ENCODE data around the gene DDX5. TPM values are rescaled to one million over a fixed set of nuclear protein-coding genes. Genes with fewer than 3 reads are reported as not detected.

The DDX5 gene
- total RNA-seq, 4 donors from 2014 or later: 471 to 820 (median 648) TPM

- Histone ChIP-seq H3K27me3 (no peaks in the 10 kb centered on the region), H3K27ac (no peak overlapping the region), H3K4me3 (no peak overlapping the region), H3K9me3 (no peaks in the 10 kb centered on the region), H3K36me3 (peaks cover 0 to 89% (median 0%) of the 10 kb centered on the region in 3 donors), H3K4me1 (no peaks in the 10 kb centered on the region)
- 92 to 93% methylated on average over 3 of the region's 3 CpGs for WGBS, 2 donors
- no peak for DNase-seq (ENCODE audit: low spot score in 2 of 2)
- TF ChIP-seq POLR2A (IDR thresholded peaks at IDR 0.05) (no peak), EP300 (IDR thresholded peaks at IDR 0.05) (no peak), CTCF (IDR thresholded peaks at IDR 0.05) (no peak)
Observed at GRCh38 chr17:64484380-64484779, 21.7 kb downstream of the DDX5 start.

GRCh38 chr17:64480951-64481350 lies 25.1 kb downstream of the DDX5 start:
- Histone ChIP-seq H3K4me1 (no peaks in the 10 kb centered on the region), H3K9me3 (no peaks in the 10 kb centered on the region), H3K27ac (no peak overlapping the region), H3K36me3 (peaks cover 0 to 79% (median 0%) of the 10 kb centered on the region in 3 donors), H3K4me3 (no peak overlapping the region), H3K27me3 (no peaks in the 10 kb centered on the region)
- DNase-seq (ENCODE audit: low spot score in 2 of 2): no peak
- TF ChIP-seq EP300 (IDR thresholded peaks at IDR 0.05): no peak
- no peak for TF ChIP-seq POLR2A (IDR thresholded peaks at IDR 0.05)
- TF ChIP-seq CTCF (IDR thresholded peaks at IDR 0.05): no peak
- 93 to 100% methylated on average over 1 of the region's 1 CpG for WGBS, 2 donors

- TF ChIP-seq POLR2A (IDR thresholded peaks at IDR 0.05): no peak
- no peak for TF ChIP-seq EP300 (IDR thresholded peaks at IDR 0.05)
- no peak for TF ChIP-seq CTCF (IDR thresholded peaks at IDR 0.05)
- no peaks in the 10 kb centered on the region for H3K9me3 ChIP-seq
- no peak for DNase-seq (ENCODE audit: low spot score in 2 of 2)
- H3K4me3 ChIP-seq: no peak overlapping the region
- H3K4me1 ChIP-seq: no peaks in the 10 kb centered on the region
- peaks cover 0 to 48% (median 0%) of the 10 kb centered on the region in 3 donors for H3K36me3 ChIP-seq
- no peak overlapping the region for H3K27ac ChIP-seq
- H3K27me3 ChIP-seq: no peaks in the 10 kb centered on the region
- 12 to 20% methylated on average over 1 of the region's 1 CpG for WGBS, 2 donors
Observed at GRCh38 chr17:64477849-64478248, 28.2 kb downstream of the DDX5 start.

GRCh38 chr17:64472564-64472963 lies 33.5 kb downstream of the DDX5 start:
- Histone ChIP-seq H3K9me3 (no peaks in the 10 kb centered on the region), H3K27ac (no peak overlapping the region), H3K36me3 (peaks cover 0 to 19% (median 0%) of the 10 kb centered on the region in 3 donors), H3K4me3 (no peak overlapping the region), H3K4me1 (no peaks in the 10 kb centered on the region), H3K27me3 (no peaks in the 10 kb centered on the region)
- 86 to 95% methylated on average over 2 of the region's 2 CpGs for WGBS, 2 donors
- TF ChIP-seq CTCF (IDR thresholded peaks at IDR 0.05) (no peak), POLR2A (IDR thresholded peaks at IDR 0.05) (no peak)
- DNase-seq (ENCODE audit: low spot score in 2 of 2): no peak

GRCh38 chr17:64471440-64471839 lies 34.6 kb downstream of the DDX5 start:
- TF ChIP-seq POLR2A (IDR thresholded peaks at IDR 0.05) (no peak), CTCF (IDR thresholded peaks at IDR 0.05) (no peak), EP300 (IDR thresholded peaks at IDR 0.05) (no peak)
- no peak overlapping the region for H3K4me3 ChIP-seq
- no peaks in the 10 kb centered on the region for H3K4me1 ChIP-seq
- no peak for DNase-seq (ENCODE audit: low spot score in 2 of 2)
- H3K36me3 ChIP-seq: peaks cover 0 to 13% (median 0%) of the 10 kb centered on the region in 3 donors
- 89 to 94% methylated on average over 3 of the region's 3 CpGs for WGBS, 2 donors
- no peaks in the 10 kb centered on the region for H3K27me3 ChIP-seq
- no peak overlapping the region for H3K27ac ChIP-seq
- no peaks in the 10 kb centered on the region for H3K9me3 ChIP-seq

All from tibial nerve (tissue), 4 donors.